ENCODE results near the gene NUDT8. TPM values are rescaled to one million over a fixed set of nuclear protein-coding genes. Genes with fewer than 3 reads are reported as not detected.
A peak's percentile ranks its signal among the peaks of the same experiment; 100 is the strongest.
"Not testable (repeated sequence)": the region's sequence is repeated elsewhere in the genome, so short reads cannot be mapped to it uniquely, and the experiment has no call there.

The NUDT8 gene
- total and polyA plus RNA-seq, 10 of the 15 experiments (the other 5 are each of a cell fraction or from before 2014, with no cell fraction given), result 0.32 to 18.2 (median 9.8) TPM

DNA sequence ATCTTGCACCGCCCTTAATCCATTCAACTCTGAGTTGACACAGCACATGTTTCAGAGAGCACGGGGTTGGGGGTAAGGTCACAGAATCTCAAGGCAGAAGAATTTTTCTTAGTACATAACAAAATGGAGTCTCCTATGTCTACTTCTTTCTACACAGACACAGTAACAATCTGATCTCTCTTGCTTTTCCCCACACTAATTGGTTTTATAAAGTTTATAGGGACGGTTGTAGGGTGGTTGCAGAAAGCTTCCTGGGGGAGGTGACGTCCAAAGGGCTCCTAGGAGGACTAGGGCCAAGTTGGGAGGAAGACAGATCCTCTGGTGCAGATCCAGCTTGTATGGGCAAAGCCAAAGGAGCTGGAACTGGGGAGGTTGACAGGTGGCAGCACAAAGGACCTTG, 25.6 kb downstream of the NUDT8 start:
- H4K20me1 ChIP-seq (ENCODE audit: control insufficient read depth, insufficient read depth); SMC1A ChIA-PET (ENCODE audit: uncharacterized antibody, unreplicated experiment); FAIRE-seq; H3K4me3 ChIP-seq; intact Hi-C loops (cut with micrococcal nuclease; ENCODE audit: unreplicated experiment); H3K9me3 ChIP-seq (replicated peaks; ENCODE audit: control insufficient read depth, insufficient read depth, low read length); in situ Hi-C loops (cut with MboI); H3K27ac ChIP-seq (ENCODE audit: control insufficient read depth, insufficient read depth); RAD21 ChIA-PET (ENCODE audit: unreplicated experiment); POLR2A ChIA-PET; H3K27me3 ChIP-seq (replicated peaks in 1 of 2; ENCODE audit: control insufficient read depth in 2 of 2, insufficient read depth in 2 of 2, low read length in 1 of 2); CTCF ChIA-PET; H3K9ac ChIP-seq (ENCODE audit: control insufficient read depth, insufficient read depth, low read length); H3K36me3 ChIP-seq (ENCODE audit: control insufficient read depth in 2 of 2, insufficient read depth in 2 of 2, low read length in 1 of 2); H3K4me2 ChIP-seq (ENCODE audit: control insufficient read depth, insufficient read depth); H2AFZ ChIP-seq (ENCODE audit: control insufficient read depth, low read depth, low read length); BruUV-seq (replicated peaks); ATAC-seq; DNase-seq (ENCODE audit: low read depth, low spot score): not testable (repeated sequence)
- WGBS (ENCODE audit: insufficient coverage, insufficient replicate concordance, low lambda C conversion rate, missing lambda C conversion rate), result 6% methylated on average over 2 of the region's 4 CpGs
- peaks cover 27% of the 10 kb centered on the region for H3K4me1 ChIP-seq (ENCODE audit: control insufficient read depth, insufficient read depth, low read length)
- peaks cover 16% of the 10 kb centered on the region for H3K79me2 ChIP-seq (ENCODE audit: control insufficient read depth, insufficient read depth, low read length)

- POLR2A ChIA-PET, result interaction anchor here (1.0 to 2.0 kb wide), 5 partner anchors 9 to 133 kb away, joined by 4 to 6 read pairs (median 4); partner anchors contain the start of gene TMEM134
- no peak for TF ChIP-seq CBX5 (IDR thresholded peaks at IDR 0.05; ENCODE audit: low read depth)
- TF ChIP-seq, protein P1, sequence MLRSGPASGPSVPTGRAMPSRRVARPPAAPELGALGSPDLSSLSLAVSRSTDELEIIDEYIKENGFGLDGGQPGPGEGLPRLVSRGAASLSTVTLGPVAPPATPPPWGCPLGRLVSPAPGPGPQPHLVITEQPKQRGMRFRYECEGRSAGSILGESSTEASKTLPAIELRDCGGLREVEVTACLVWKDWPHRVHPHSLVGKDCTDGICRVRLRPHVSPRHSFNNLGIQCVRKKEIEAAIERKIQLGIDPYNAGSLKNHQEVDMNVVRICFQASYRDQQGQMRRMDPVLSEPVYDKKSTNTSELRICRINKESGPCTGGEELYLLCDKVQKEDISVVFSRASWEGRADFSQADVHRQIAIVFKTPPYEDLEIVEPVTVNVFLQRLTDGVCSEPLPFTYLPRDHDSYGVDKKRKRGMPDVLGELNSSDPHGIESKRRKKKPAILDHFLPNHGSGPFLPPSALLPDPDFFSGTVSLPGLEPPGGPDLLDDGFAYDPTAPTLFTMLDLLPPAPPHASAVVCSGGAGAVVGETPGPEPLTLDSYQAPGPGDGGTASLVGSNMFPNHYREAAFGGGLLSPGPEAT (IDR thresholded peaks at IDR 0.05; ENCODE audit: low read depth), result no peak
- TF ChIP-seq NR2C1 (IDR thresholded peaks at IDR 0.05), result no peak
- TF ChIP-seq GABPA (IDR thresholded peaks at IDR 0.05; ENCODE audit: low read depth), result no peak
- no peak for TF ChIP-seq EP300 (IDR thresholded peaks at IDR 0.05; ENCODE audit: borderline replicate concordance in 1 of 2, control insufficient read depth in 1 of 2, low read depth in 2 of 2, low read length in 2 of 2)
- TF ChIP-seq, protein P2, sequence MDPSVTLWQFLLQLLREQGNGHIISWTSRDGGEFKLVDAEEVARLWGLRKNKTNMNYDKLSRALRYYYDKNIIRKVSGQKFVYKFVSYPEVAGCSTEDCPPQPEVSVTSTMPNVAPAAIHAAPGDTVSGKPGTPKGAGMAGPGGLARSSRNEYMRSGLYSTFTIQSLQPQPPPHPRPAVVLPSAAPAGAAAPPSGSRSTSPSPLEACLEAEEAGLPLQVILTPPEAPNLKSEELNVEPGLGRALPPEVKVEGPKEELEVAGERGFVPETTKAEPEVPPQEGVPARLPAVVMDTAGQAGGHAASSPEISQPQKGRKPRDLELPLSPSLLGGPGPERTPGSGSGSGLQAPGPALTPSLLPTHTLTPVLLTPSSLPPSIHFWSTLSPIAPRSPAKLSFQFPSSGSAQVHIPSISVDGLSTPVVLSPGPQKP (IDR thresholded peaks at IDR 0.05; ENCODE audit: low read depth, low read length), result no peak
- no peak for TF ChIP-seq TCF3 (IDR thresholded peaks at IDR 0.05; ENCODE audit: borderline replicate concordance, insufficient read depth, low read depth, low read length)
- TF ChIP-seq NFYA (IDR thresholded peaks at IDR 0.05; ENCODE audit: borderline replicate concordance, low read depth, low read length), result no peak
- CTCF ChIA-PET, result interaction anchor here (0.9 to 3.1 kb wide), 4 partner anchors 13 to 95 kb away, joined by 4 to 25 read pairs (median 5); partner anchors contain the start of genes GSTP1 and PITPNM1
- RAD21 ChIA-PET (ENCODE audit: unreplicated experiment), result interaction anchor here (0.7 to 1.6 kb wide), 4 partner anchors 10 to 29 kb away, joined by 3 to 5 read pairs (median 4); partner anchors contain the start of gene NUDT8
- H3K4me3 ChIP-seq, result peak overlapping the region; percentile 59; the same call in 1 of the 2 replicates
- in situ Hi-C loops (cut with MboI) (no loop called here), intact Hi-C loops (cut with micrococcal nuclease; ENCODE audit: unreplicated experiment) (no loop called here)
- WGBS (ENCODE audit: insufficient coverage, insufficient replicate concordance, low lambda C conversion rate, missing lambda C conversion rate), result 75% methylated on average over 7 of the region's 7 CpGs
- H4K20me1 ChIP-seq (ENCODE audit: control insufficient read depth, insufficient read depth), result no peaks in the 10 kb centered on the region
- no peak for FAIRE-seq
- peaks cover 15% of the 10 kb centered on the region for H3K4me1 ChIP-seq (ENCODE audit: control insufficient read depth, insufficient read depth, low read length)
- no TSS peak for BruUV-seq (replicated peaks)
- H3K36me3 ChIP-seq (ENCODE audit: control insufficient read depth in 2 of 2, insufficient read depth in 2 of 2, low read length in 1 of 2), result no peaks in the 10 kb centered on the region
- no peak for DNase-seq (ENCODE audit: low read depth, low spot score)
- peak overlapping the region; percentile 29; the same call in 1 of the 2 replicates for H3K27ac ChIP-seq (ENCODE audit: control insufficient read depth, insufficient read depth)
- H3K4me2 ChIP-seq (ENCODE audit: control insufficient read depth, insufficient read depth), result peak overlapping the region; percentile 89
- H3K9me3 ChIP-seq (replicated peaks; ENCODE audit: control insufficient read depth, insufficient read depth, low read length), result peaks cover 1% of the 10 kb centered on the region; the same call in 1 of the 3 replicates
- no peaks in the 10 kb centered on the region for H3K79me2 ChIP-seq (ENCODE audit: control insufficient read depth, insufficient read depth, low read length)
- H3K27me3 ChIP-seq (replicated peaks in 1 of 2; ENCODE audit: control insufficient read depth in 2 of 2, insufficient read depth in 2 of 2, low read length in 1 of 2), result no peaks in the 10 kb centered on the region
- SMC1A ChIA-PET (ENCODE audit: uncharacterized antibody, unreplicated experiment), result interaction anchor here (1.0 to 2.1 kb wide), 6 partner anchors 9 to 160 kb away, joined by 3 to 5 read pairs (median 3); no protein-coding TSS in a partner anchor
- peak overlapping the region; percentile 67 for H2AFZ ChIP-seq (ENCODE audit: control insufficient read depth, low read depth, low read length)
- H3K9ac ChIP-seq (ENCODE audit: control insufficient read depth, insufficient read depth, low read length), result no peak overlapping the region; the same call in 1 of the 2 replicates
- ATAC-seq, result no peak
Observed at GRCh38 chr11:67601098-67601497, 28.6 kb downstream of the NUDT8 start.
